GM18508 (cell line): ENCODE results near the gene CXorf38.

ENCODE experiments used
- ATAC-seq: cut with Tn5 transposase; IDR thresholded peaks from one replicate; pipeline ENCODE4 v1.9.1; 2021; ENCODE audit warnings: moderate number of reproducible peaks; ENCODE audit not compliant: insufficient read depth, unreplicated experiment

The CXorf38 gene, protein sequence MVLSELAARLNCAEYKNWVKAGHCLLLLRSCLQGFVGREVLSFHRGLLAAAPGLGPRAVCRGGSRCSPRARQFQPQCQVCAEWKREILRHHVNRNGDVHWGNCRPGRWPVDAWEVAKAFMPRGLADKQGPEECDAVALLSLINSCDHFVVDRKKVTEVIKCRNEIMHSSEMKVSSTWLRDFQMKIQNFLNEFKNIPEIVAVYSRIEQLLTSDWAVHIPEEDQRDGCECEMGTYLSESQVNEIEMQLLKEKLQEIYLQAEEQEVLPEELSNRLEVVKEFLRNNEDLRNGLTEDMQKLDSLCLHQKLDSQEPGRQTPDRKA

DNA sequence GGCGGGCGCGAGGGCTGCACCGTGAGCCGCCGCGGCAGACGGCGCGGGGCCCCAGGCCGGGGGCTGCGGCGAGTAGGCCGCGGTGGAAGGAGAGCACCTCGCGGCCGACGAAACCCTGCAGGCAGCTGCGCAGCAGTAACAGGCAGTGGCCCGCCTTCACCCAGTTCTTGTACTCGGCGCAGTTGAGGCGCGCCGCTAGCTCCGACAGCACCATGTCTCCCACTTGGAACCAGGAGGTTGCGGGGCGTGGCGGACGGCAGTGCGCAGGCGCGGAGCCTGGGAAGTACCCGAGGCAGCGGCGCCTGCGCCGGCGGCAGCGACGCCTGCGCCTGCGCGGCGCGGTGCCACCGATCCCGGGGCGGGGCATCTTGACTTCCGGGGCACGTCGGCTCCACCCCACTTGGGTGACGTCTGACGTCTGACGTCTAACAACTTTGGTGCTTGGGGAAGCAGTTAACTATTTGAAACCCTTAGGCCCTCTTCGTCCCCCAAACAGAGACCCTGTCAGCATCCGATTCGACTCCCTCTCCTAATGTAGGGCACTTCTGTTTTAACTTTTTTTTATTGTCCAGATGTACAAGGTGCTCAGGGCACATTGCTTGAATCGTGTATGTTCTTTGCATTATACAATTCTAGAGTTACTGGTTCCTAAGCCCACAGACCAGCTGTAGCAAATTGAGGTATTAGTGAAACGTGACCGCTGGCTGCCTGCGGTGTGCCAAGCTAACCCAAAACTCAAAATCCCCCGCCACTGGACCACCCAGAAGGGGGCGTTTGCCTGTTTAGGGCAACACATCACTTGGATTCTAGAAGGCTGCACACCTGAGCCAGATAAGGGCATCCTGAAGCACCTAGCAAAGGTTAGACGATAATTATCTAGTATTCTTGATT, at the start of gene CXorf38:
Gene CXorf38 (minus strand): TSS at position 255 of the 891 bp plus-strand sequence. CDS start 41 bp downstream, at position 214.
- peak; percentile 48 for ATAC-seq

- no peak for ATAC-seq
Observed at GRCh38 chrX:40694802-40695201, 47.4 kb upstream of the CXorf38 start.

- ATAC-seq: no peak
Observed at GRCh38 chrX:40688929-40689328, 41.6 kb upstream of the CXorf38 start.

DNA sequence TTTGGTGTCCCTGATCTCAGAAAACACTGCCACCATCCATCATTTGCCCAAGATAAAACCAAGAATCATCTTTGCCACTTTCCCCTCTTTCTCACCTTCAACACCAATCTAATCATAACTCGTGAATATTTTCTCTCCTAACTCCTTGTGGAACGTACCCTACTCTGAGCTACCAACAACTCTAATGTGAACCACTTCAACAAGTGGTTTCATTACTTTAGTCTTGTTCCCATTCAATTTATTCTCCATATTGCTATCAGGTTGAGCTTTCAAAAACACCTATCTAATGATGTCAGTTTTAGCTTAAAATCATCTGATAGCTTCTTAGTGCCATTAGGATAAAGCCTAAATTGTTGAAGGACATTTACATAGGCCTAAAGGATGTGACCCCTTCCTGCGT, 39.8 kb upstream of the CXorf38 start:
- ATAC-seq: no peak

DNA sequence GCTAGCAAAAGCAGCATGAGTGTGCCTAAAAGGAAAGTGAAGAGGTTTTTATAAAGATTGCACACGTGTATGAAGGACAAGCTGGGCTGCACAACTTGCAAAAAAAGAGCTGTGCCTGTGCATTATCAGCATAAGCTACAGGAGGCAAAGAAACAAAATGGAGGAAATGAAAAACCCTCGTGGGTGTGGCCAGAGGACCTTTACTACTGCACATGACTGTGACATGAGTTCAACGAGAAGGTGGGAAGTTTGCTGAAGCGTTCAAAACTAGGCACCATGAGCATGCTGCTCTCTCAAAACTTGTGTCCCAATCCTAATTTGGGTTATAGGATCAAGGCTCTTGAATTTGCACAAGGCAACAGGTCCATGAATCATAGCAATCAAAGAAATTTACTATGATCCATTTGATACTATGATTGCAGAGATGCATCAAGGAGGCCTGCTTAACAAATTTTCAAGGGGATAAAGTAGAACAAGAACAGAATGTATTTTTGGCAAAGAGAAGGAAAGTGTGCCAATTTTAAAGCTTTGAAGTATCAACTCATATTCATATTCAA, 38.1 kb upstream of the CXorf38 start:
- ATAC-seq: no peak

DNA sequence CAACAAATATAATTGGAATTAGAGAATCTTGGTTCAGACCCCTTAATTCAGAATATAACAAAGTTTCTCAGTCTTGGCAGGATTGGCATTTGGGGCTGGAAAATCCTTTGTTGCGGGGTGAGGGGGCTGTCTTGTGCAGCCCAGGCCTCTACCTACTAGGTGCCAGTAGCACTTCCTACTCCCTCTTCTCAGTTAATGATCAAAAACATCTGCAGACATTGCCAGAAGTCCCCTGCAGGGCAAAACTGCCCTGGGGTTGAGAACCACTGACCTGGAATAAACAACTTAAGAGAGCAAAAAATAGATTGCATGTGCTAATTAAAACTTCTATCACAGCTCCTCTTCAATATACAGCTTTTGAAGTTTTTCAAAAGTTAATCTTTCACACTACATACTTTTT, 36.7 kb upstream of the CXorf38 start:
- ATAC-seq: no peak

- no peak for ATAC-seq
Observed at GRCh38 chrX:40683245-40683644, 35.9 kb upstream of the CXorf38 start.

- ATAC-seq: no peak
Observed at GRCh38 chrX:40671126-40671525, 23.8 kb upstream of the CXorf38 start.

- no peak for ATAC-seq
Observed at GRCh38 chrX:40663880-40664630, 16.7 kb upstream of the CXorf38 start.

DNA sequence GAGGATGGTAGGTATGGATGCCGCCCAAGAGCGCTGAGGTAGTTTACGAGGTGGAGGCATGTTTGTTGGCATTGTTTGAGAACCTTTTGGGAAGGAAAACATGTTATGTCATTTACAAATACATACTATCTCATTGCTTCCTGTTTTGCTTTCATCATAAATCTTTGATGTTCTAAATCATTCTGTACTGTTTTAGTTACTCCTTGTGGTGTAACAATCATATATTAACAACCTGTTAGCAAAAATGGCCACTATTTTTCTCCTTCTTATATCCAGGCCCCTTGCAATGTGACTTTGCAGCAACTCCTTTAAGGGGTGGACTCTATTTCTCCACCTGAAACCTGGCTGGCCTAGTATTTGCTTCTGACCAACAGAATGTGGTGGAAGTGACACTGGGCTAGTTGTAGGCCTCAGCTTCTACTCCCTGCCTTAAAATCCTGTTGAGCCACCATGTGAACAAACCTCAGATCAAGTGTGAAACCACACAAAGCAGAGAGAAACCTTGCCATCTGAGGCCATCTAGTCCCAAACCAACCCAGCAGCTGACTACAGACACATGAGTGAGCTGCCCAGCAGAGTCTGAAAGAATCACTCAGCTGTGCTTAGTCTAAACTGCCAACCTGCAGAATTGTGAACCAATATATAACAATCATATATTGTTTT, 15.8 kb upstream of the CXorf38 start:
- ATAC-seq: no peak

GRCh38 chrX:40661489-40661888, 14.1 kb upstream of the CXorf38 start:
- ATAC-seq: no peak

GRCh38 chrX:40660381-40660780, 13.0 kb upstream of the CXorf38 start:
- ATAC-seq: no peak

DNA sequence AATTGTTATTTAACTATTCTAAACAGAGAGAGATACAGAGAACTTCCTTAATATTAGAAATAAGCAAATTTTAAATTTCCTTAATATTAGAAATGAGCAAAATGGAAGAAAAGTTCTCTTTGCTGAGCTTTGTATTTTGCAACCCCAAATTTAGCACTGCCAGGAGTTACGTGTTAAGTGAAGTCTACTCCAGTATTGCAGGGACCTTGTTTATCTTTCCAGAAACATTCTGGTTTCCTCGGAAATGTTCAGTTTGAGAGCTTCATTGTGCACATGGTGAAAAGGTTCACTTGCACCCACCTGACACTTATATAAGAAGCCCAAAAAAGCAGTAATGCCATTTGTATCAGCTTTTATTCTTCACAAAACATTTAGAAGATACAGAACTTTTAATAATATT, 6.2 kb upstream of the CXorf38 start:
- ATAC-seq: no peak

- ATAC-seq: no peak
Observed at GRCh38 chrX:40652664-40653063, 5.3 kb upstream of the CXorf38 start.

DNA sequence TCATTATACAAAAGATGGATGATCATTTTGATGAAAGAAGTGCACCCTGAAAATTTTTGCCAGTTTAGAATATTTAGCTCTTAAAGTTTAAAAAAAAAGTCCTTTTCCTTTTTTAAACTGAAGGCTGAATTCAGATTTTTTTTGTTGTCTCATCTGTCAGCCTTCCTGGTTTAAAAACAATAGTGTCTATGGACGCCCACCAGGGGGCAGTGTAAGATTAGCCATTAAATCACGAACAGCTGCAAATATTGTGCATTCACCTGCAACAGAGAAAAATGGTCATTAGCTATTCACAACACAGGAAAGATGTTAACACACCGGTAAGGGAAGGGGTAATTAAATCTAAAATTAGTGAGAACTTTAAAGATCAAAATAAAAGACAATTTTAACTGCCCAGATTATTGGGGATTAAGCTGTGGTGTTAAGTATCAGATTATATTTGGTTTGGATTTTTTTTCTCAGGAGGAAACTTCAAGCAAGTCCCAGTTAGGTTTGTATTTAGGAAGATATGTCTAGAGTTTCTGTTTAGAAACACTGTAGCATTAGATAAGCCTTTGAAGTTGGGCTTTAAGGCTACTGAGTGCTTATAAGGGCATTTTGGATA, 4.4 kb upstream of the CXorf38 start:
- ATAC-seq: no peak

- ATAC-seq: peak; percentile 1
Observed at GRCh38 chrX:40646489-40647306, 663 bp downstream of the CXorf38 start.

- no peak for ATAC-seq
Observed at GRCh38 chrX:40644821-40645358, 2.5 kb downstream of the CXorf38 start.

- ATAC-seq: no peak
Observed at GRCh38 chrX:40644176-40644575, 3.2 kb downstream of the CXorf38 start.
